Measurements from ENCODE around the gene GRIP1.

GRCh38 chr12:66449531-66449930 is 229.3 kb downstream of the GRIP1 start:
- TF ChIP-seq CTCF (IDR thresholded peaks at IDR 0.05) = no peak
- no peak for TF ChIP-seq EP300 (IDR thresholded peaks at IDR 0.05)

All from tibial nerve (tissue), 4 donors.